ENCODE data around the gene FAM118A.
"Not testable (repeated sequence)": the region's sequence is repeated elsewhere in the genome, so short reads cannot be mapped to it uniquely, and the experiment has no call there.

FAM118A gene

DNA sequence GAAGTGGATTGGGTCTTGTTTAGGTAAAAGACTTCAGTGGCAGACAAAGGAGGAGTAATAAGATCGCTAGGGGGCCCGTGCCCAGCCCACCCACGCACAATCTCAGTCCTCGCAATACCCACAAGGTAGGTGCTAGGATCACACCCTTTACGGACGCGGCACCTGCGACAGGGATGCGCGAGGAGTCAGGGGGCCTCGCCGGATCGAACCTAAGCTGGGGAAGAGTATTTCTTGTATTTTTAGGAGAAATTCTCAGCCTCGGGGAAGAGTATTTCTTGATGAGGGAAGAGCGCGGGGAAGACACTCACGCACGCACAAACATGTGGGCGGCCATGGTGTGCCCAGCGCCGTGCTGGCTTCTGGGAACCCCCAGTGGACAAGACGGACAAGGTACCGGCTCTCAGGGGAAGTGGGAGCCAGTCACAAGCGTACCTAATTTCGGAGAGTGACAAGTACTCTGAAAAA lies 745 bp upstream of the FAM118A start:
- no peak for DNase-seq (ENCODE audit: low read depth in 1 of 2, low spot score in 1 of 2)

DNA sequence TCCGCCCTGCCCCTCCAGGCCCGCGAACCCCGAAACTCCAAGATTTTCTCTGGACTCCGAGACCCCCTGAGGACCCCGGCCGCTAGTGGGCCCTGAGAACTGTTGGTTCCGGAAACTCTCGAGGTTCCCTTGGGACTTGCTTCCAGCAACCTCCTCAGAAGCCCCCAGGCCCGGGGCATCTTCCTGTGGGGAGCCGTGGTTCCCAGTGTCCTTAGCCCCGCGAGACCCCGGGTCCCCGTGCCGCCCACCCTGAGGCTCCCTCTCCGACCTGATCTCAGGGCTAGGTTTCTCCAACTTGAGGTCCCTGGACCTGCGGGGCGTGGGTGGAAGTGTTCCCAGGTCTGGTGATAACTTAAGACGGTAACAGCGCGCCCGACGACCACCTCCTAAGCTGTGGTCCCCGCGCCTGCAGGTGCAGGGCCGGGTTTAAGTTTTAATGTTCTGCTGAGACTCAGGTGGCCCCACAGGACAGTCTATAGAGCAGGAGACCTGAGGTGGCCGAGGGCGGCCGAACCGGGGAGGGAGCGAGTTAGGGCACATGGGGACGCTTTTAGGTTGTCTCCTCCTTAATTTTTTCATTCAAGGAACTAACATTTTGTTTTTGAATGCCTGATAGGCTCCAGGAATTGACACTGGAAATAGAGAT lies 720 bp downstream of the FAM118A start:
- no peak for DNase-seq (ENCODE audit: low read depth in 1 of 2, low spot score in 1 of 2)

DNA sequence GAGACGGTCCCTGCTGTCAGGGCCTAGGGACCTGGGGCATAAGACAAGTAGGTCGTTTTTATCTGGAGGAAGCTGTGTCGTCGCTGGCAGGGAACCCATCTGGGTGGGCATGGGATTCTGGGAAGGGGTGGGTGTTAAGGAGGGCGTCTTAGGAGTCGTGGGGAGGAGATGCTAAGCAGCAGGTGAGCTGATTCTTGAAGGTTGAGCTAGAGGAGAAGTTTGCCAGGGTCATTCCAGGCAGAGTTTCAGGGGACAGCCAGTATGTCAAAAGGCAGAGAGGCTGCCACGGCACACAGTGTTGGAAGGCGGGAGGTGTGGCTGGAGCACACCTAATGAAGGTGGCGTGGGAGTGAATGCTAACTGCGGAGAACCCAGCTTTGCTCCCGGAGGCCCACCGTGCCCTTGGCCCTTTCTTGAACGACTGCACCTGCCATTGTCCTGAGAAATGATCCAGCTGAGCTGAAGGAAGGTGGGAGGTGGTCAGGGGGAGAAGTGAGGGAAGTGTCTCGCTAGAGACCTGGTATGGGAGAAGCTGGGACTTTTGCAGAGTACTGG lies 1.3 kb downstream of the FAM118A start:
- DNase-seq (ENCODE audit: low read depth in 1 of 2, low spot score in 1 of 2) = no peak

DNA sequence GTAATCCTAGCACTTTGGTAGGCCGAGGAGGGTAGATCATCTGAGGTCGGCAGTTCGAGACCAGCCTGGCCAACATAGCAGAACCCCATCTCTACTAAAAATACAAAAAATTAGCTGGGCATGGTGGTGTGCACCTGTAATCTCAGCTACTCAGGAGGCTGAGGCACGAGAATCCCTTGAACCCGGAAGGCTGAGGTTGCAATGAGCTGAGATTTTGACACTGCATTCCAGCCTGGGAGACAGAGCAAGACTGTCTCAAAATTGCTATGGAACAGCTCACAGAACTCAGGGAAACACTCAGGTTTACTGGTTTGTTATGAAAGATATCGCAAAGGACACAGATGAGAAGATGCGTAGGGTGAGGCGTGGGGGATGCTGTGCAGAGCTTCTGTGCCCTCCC lies 2.7 kb downstream of the FAM118A start:
- DNase-seq (ENCODE audit: low read depth in 1 of 2, low spot score in 1 of 2) = no peak

DNA sequence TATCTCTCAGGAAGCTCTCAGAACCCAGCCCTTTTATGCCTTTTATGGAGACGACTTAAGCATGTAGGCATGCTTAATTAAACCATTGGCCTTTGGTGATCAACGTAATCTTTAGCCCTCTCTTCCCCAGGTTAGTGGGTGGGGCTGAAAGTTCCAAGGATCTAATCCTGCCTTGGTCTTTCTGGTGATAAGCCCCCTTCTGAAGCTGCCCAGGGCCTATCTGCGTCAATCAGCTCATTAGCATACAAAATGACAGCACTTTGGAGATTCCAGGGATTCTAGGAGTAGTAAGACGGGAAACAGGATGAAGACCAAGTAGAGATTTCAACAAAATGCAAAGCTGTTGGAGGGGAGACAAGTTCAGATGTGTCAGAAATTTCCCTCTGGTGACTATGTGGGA lies 3.1 kb downstream of the FAM118A start:
- no peak for DNase-seq (ENCODE audit: low read depth in 1 of 2, low spot score in 1 of 2)

DNA sequence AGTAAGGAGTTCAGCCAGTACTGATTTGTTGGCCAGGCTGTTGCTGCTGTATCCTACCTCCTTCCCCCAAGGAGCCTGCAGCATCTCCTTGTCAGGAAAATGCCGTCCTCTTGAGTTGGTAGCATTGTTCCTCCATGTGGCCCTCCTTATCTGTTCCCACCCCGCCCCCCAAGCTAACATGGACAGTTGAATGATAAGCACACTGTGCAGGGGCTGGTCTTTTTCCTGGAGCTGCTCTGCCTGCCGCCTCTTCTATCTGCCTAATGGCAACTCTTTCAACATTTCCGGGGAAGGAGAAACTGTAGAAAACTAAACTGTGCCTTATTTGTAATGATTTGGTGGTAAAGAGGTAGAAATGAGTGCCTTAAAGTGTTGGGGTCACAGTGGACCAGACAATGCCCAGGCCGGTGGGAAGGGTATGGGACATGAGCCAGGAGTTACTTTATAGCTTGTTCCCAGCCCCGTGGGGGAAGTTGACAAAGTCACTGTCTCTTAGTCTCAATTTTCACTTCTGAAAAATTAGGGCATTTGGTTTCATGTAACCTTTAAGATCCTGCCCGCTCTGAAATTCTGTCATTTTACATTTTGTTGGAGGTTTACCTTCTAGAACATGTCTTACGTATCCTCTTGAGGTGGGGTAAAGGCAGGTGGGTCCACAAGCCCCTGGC lies 4.5 kb downstream of the FAM118A start:
- DNase-seq (ENCODE audit: low read depth in 1 of 2, low spot score in 1 of 2) = no peak

DNA sequence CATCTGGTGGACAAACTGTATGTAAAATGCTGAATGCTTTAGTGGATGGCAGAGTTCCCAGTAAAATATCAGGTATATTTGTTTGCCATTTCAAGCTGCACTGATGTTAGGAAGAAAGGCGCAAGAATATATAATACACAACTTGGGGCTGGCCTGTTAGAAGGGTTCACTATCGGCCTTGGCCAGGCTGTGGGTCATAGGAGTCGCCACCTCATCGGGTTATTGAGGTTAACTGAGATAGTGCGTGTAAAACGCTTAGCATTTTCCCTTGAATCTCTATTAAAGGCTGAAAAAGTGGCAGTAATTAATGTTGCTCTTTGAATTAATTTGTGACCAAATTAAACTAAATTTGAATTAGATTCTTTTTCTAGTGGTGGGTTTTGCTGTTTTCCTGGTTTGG lies 5.1 kb downstream of the FAM118A start:
- no peak for DNase-seq (ENCODE audit: low read depth in 1 of 2, low spot score in 1 of 2)

DNA sequence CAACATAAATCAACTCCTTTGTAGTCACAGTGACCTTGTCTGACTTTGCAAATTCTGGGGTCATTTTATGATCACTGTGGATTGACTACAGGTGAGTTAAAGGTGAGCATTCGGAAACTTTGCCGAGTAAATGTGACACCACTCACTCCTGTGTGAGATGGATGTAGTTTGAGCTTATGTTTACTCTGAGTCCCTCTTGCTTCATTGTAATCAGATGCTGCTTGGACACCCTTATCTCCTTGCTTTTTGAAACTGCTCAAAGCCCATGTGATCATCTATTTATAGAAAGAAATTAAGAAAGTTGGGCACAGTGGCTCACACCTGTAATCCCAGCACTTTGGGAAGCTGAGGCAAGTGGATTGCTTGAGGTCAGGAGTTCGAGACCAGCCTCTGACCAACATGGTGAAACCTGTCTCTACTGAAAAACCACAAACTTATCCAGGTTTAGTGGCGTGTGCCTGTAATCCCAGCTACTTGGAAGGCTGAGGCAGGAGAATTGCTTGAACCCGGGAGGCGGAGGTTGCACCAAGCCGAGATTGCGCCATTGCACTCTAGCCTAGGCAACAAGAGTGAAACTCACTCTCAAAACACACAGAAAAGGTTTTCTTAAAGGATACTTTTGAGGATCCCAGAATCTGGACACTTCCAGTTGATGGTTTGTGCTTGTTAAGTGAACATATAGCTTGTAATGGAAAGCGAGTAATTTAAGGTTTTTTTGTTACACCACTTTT lies 7.2 kb downstream of the FAM118A start:
- DNase-seq (ENCODE audit: low read depth in 1 of 2, low spot score in 1 of 2) = no peak

DNA sequence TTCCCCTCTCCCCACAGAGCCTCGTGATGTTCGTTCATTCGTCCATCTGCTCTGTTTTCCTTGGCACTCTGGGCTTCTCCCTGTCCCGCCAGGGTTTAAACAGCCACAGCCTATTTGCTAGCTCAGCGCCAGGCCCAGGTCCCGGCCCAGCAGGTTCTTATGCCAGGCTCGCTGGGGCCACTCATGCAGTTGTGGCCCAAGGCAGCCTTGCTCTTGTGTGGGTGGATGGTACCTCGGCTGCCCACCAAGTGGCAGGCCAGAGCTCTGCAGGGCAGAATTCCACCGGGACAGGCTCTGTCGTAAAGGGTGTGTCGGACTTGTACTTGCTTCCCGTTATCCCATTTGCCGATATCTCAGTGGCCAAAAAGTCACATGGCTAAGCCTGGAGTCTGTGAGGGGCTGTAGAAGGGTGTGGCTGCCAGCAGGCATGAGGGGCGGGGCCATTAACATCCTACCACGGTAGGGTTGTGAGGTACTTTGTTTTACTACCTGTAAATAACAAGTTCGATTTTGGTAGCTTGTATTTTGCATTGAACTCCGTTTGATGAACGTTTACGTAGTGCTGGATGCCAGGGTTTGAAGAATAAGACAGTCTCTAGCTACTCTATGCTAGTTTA lies 7.9 kb downstream of the FAM118A start:
- DNase-seq (ENCODE audit: low read depth in 1 of 2, low spot score in 1 of 2) = no peak

DNA sequence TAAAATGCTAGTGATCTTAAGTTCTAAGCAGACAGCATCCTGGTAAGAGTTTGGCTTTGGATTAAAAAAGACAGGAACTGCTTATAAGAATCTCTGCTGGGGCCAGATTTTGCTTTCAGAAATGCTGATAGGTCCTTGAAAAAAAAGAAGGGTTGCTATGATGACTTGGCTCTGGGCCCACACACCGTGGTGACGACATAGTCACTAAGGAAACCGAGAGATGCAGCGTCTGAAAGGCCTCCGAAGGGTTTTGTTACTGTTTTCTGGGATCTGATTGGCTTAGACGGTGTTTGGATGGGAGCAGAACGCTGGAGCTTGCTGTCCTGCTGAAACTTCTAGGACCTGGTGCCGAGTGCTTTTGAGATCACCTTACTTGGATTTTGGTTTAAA lies 8.4 kb downstream of the FAM118A start:
- DNase-seq (ENCODE audit: low read depth in 1 of 2, low spot score in 1 of 2) = peak; percentile 67 to 71

DNA sequence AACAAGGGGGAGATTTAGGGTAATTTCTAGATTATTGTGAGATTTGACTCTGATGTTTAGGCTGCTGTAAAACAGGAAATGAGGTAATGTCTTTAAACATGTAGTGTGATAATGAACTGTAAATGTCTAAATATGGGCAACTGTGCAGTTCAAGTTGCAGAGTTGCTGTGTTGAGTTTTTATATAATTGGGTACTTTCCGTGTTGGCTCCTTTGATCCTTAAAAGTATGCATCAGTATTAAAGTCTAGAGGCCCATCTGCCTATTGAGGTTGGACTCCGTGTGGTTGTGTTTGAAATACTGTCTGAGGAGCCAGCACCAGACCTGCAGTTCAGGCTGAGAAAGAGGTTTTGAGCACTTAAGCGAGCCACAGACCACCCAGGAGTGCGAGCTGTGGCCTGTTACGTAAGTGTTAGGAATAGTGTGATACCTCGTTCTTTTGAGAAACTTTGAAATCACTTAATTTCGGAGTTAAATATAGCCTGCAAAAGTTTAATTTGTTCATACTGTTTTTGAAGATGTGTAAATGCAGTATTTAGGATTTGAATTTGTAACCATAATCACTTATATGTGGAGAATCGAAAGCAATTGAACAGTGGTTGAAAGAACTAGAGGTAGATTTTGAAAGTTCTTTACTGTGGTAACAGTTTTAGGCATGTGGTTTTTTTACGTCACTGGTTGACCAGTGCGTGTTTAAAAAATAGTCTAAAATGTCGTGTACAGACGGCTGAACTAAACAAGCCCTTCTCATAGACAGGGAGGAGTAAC lies 9.0 kb downstream of the FAM118A start:
- DNase-seq (ENCODE audit: low read depth in 1 of 2, low spot score in 1 of 2) = peak in 1 of 2 donors; percentile 23

DNA sequence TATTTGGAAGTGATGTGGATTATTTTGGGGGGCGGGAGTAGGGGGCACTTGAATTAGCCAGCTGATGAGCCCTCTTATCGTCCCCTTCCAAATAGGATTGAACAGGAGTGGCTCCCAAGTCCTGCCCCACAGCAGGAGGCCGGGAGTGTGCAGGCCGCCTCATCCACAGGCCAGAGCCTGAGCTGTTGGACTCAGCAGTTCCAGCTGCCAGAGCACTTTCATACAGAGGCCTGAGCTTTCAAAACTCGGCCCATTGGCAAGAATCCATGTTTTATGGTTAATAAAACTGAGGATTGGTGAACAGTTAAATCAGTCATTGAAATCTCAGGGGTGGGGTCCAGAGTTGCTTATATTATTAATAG lies 9.6 kb downstream of the FAM118A start:
- no peak for DNase-seq (ENCODE audit: low read depth in 1 of 2, low spot score in 1 of 2)

DNA sequence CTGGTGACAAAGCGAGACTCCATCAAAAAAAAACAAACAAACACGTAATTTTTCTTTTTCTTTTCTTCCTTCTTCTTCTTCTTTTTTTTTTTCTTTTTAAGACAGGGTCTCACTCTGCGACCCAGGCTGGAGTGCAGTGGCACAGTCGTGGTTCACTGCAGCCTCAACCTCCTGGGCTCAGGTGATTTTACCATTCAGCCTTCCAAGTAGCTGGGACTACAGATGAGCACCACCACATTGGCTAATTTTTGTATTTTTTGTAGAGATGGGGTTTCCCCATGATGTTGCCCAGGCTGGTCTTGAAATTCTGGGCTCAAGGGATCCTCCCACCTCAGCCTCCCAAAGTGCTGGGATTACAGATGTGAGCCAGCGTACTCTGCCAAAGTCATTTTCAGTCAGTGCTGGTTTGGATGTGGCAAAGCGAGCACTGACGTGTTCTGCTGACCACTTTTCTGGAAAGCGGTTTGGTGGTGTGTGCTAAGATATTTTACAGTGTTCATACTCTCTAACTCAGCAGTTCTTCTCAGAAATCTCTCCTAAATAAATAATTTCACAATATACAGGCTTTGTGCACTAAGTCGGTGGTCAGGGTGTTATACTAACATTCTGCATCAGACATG lies 10.7 kb downstream of the FAM118A start:
- DNase-seq (ENCODE audit: low read depth in 1 of 2, low spot score in 1 of 2) = no peak

DNA sequence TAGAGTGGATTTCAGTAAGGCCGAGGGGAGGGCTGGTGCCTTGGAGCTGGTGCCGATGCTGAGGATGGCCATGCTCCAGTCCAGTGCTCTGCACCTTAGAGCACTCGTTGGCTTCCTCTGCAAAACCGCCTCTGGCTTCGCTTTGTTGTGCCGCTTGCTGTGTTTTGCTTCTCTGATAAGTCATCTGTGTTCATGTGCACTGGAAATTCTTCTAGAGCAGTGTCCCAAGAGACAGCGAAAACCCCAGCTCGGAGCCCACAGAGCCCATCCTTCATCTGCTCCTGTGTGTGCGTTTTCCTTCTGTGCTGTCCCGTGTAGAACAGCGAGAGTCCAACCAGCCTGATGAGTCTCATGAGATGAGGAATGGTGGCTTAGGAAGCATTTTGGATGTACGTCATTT lies 12.1 kb downstream of the FAM118A start:
- no peak for DNase-seq (ENCODE audit: low read depth in 1 of 2, low spot score in 1 of 2)

DNA sequence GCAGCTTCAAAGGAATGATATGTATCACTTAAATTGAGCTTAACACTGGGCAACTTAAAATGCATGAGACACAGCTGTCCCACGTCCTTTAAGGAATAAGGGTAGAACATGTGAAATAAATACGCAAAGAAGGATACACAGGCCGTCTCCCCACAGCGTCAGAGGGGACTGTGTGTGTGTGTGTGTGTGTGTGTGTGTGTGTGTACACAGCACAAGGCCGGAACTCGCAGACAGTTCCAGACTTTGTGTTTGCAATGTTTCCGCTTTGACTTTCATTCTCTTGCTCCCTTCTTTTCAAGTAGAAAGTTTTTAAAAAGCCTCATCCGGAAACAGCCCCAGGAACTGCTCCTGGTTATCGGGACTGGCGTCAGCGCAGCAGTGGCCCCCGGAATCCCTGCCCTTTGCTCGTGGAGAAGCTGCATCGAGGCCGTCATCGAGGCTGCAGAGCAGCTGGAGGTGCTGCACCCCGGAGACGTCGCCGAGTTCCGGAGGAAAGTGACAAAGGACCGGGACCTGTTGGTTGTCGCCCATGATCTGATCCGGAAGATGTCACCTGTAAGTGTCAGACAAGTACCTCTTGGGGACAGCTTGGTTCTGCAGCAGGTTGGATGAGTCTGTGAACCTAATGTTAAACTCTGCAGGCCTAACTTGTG lies 13.3 kb downstream of the FAM118A start:
- DNase-seq (ENCODE audit: low read depth in 1 of 2, low spot score in 1 of 2) = no peak

DNA sequence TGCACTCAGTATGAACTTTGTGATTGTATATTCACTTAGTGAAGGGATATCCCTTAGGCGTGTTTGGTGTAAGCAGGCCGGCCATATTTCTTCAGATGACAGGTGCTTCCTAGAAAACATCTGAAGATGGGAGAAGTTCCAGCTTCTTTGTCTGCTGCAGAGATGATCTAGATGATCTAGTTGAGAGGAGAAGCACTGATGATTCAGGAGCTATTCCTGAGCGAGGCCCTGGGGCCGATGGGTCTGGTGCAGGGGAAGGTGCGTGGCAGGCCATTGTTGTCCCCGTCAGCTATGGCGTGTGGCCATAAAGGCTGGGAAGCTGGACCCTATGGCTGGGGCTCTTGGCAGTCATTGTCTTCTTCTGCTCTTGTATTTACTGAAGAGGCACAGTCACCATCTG lies 14.0 kb downstream of the FAM118A start:
- DNase-seq (ENCODE audit: low read depth in 1 of 2, low spot score in 1 of 2) = no peak

DNA sequence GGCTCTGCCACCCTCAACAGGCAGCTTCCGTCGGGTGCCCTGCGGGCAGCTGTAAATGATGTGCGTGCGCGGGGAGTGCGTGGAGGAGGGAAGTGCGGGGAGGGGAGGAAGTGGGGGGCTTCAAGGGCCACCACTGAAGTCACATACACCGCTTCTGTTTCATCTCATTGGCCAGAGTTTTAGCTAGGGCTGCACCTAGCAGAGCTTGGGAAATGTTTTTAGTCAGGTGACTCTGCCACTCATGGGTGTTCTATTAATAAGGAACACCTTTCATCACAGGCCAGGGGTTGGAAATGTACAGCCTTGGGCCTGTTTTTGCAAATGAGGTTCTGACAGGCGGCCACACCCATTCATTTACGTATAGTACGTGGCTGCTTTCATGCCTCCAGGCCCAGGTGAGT lies 14.6 kb downstream of the FAM118A start:
- DNase-seq (ENCODE audit: low read depth in 1 of 2, low spot score in 1 of 2) = no peak

DNA sequence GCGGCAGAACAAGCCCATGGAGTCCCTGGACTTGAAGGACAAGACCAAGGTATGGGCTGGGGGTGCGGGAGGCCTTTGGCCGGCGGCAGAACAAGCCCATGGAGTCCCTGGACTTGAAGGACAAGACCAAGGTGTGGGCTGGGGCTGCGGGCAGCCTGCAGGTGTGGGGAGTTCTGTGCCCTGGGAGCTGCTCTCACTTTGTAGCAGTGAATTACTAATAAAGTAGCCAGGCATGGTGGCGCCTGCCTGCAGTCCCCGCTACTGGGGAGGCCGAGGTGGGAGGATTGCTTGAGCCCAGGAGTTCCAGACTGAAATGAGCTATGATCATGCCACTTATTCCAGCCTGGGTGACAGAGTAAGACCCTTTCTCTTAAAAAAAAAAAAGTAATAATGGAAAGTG lies 18.5 kb downstream of the FAM118A start:
- DNase-seq (ENCODE audit: low read depth in 1 of 2, low spot score in 1 of 2) = not testable (repeated sequence)

DNA sequence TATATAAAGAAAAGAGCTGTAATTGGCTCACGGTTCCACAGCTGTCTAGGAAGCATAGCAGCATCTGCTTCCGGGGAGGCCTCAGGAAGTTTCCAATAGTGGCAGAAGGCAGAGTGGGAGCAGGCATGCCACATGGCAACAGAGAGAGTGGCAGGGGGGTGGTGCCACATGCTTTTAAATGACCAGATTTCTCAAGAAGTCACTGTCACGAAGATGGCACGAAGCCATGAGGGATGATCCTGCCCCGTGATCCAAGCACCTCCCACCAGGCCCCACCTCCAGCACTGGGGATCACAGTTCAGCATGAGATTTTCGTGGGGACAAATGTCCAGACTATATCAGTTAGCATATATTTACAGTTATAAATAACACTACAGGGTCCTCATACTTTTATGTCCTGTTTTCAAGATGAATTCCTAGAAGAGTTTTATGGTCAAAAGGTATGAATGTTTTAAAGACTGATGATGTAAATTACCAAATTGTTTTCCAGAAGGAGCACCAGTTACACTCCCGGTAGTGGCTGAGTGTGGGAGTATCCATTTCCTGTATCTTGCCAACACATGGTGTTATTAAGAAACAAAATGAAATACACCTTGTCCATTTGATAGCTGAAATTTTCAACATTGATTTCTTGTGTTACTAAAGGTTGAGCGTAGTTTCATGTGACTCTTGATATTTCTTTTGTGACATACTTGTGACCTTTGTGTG lies 19.2 kb downstream of the FAM118A start:
- DNase-seq (ENCODE audit: low read depth in 1 of 2, low spot score in 1 of 2) = no peak
